Right ventricle myocardium superior (tissue), 1 donor: ENCODE data around the gene PRKCQ. TPM values are rescaled to one million over a fixed set of nuclear protein-coding genes. Genes with fewer than 3 reads are reported as not detected.
A peak's percentile ranks its signal among the peaks of the same experiment; 100 is the strongest.

Experiments
- ATAC-seq: fragments of 200-7000 bp; cut with Tn5 transposase; one replicate; pipeline ENCODE4 v1.9.1; 2020; ENCODE audit warnings: mild to moderate bottlenecking; ENCODE audit not compliant: poor library complexity
- DNase-seq: peaks from one replicate; pipeline ENCODE4 v3.0.0-alpha.2; 2020
- intact Hi-C: fragments of 100-400 bp; cut with DNase I; formaldehyde crosslinking; loops from one replicate; pipeline ENCODE4 v1.11.2; 2022
- total RNA-seq: library from RNA; stranded (reverse); fragmentation: NEBNext Ultra II Directional; extraction: Animal tissue kit (Norgen Biotek cat#: 25700); gene quantifications from one replicate; pipeline ENCODE4 v1.2.1, GENCODE V29; 2021
- donor health status: DM: no; HTN: yes; CAD: no; lungs with severe emphysema.

PRKCQ gene
- total RNA-seq, 1 donor from 2014 or later: 0.30 TPM

- no peak for ATAC-seq
- intact Hi-C loops: no loop called here
These were observed 148.2 kb downstream of the PRKCQ start for GRCh38 chr10:6431861-6432260.

GRCh38 chr10:6431186-6431585, 148.9 kb downstream of the PRKCQ start:
- intact Hi-C loops: no loop called here
- DNase-seq (no peak), ATAC-seq (no peak)

More at GRCh38 chr10:6431861-6432260, 148.2 kb downstream of the PRKCQ start:
- no peak for DNase-seq

GRCh38 chr10:6430423-6430980, 149.6 kb downstream of the PRKCQ start:
- no peak for DNase-seq
- no peak for ATAC-seq
- intact Hi-C loops: no loop called here

GRCh38 chr10:6427357-6427959, 152.6 kb downstream of the PRKCQ start:
- intact Hi-C loops: no loop called here
- no peak for DNase-seq
- ATAC-seq: no peak

- DNase-seq: no peak
- no peak for ATAC-seq
- intact Hi-C loops: no loop called here
These were observed 153.8 kb downstream of the PRKCQ start for GRCh38 chr10:6426317-6426716.

- DNase-seq (no peak), ATAC-seq (no peak)
- intact Hi-C loops: no loop called here
These were observed 156.5 kb downstream of the PRKCQ start for GRCh38 chr10:6423413-6424170.

GRCh38 chr10:6423004-6423403, 157.1 kb downstream of the PRKCQ start:
- no peak for DNase-seq
- intact Hi-C loops: no loop called here
- no peak for ATAC-seq

GRCh38 chr10:6418613-6419216, 161.4 kb downstream of the PRKCQ start:
- no peak for DNase-seq
- ATAC-seq: no peak
- intact Hi-C loops: loop anchor here (10.0 kb wide), 1 partner anchor 256 kb away; no protein-coding TSS in a partner anchor

GRCh38 chr10:6418167-6418566, 161.9 kb downstream of the PRKCQ start:
- intact Hi-C loops: loop anchor here (10.0 kb wide), 1 partner anchor 257 kb away; no protein-coding TSS in a partner anchor
- ATAC-seq: no peak
- no peak for DNase-seq

GRCh38 chr10:6416892-6417512, 163.1 kb downstream of the PRKCQ start:
- intact Hi-C loops: loop anchor here (10.0 kb wide), 1 partner anchor 258 kb away; no protein-coding TSS in a partner anchor
- ATAC-seq (peak; percentile 68), DNase-seq (no peak)

- ATAC-seq (no peak), DNase-seq (no peak)
- intact Hi-C loops: loop anchor here (10.0 kb wide), 1 partner anchor 263 kb away; no protein-coding TSS in a partner anchor
These were observed 168.6 kb downstream of the PRKCQ start for GRCh38 chr10:6411436-6411835.

- no peak for DNase-seq
- intact Hi-C loops: loop anchor here (10.0 kb wide), 1 partner anchor 264 kb away; no protein-coding TSS in a partner anchor
- ATAC-seq: no peak
These were observed 169.2 kb downstream of the PRKCQ start for GRCh38 chr10:6410830-6411229.

- intact Hi-C loops: loop anchor here (10.0 kb wide), 1 partner anchor 265 kb away; no protein-coding TSS in a partner anchor
- DNase-seq (no peak), ATAC-seq (peak; percentile 93)
These were observed 170.0 kb downstream of the PRKCQ start for GRCh38 chr10:6409971-6410643.

- intact Hi-C loops: no loop called here
- no peak for ATAC-seq
- no peak for DNase-seq
These were observed 171.3 kb downstream of the PRKCQ start for GRCh38 chr10:6408799-6409198.

- ATAC-seq (no peak), DNase-seq (no peak)
- intact Hi-C loops: no loop called here
These were observed 172.9 kb downstream of the PRKCQ start for GRCh38 chr10:6407034-6407721.

- DNase-seq (no peak), ATAC-seq (no peak)
- intact Hi-C loops: no loop called here
These were observed 173.6 kb downstream of the PRKCQ start for GRCh38 chr10:6406220-6407033.

- DNase-seq (no peak), ATAC-seq (no peak)
- intact Hi-C loops: no loop called here
These were observed 174.4 kb downstream of the PRKCQ start for GRCh38 chr10:6405713-6406112.
